Measurements from ENCODE around the gene ALDH16A1. TPM values are rescaled to one million over a fixed set of nuclear protein-coding genes. Genes with fewer than 3 reads are reported as not detected.

Gene ALDH16A1
- total RNA-seq (2012; rRNA removed) (10.4 and 11.4 TPM in 2 replicates), polyA plus RNA-seq (2012; rRNA removed) (12.1 and 12.9 TPM in 2 replicates), Bru-seq, nascent RNA (percentile 49 among the genes with signal in this experiment), BruChase-seq, experiment 1, labeled RNA remaining after a 6-hour chase (percentile 59 among the genes with signal in this experiment), BruChase-seq, experiment 2, labeled RNA remaining after a 2-hour chase (percentile 48 among the genes with signal in this experiment)
- 8.5 and 12.7 TPM in 2 replicates for polyA plus RNA-seq (2012; cell fraction: cytosol; rRNA removed)
- polyA plus RNA-seq (2012; cell fraction: nucleus; rRNA removed; ENCODE audit: low replicate concordance), result 15.2 and 58.9 TPM in 2 replicates
- long read RNA-seq, transcript ALDH16A1-201 (17 exons, 3,153 nt), result major isoform, 26 of 37 reads
- long read RNA-seq, partial matches to known transcripts, result 6 of 37 reads
- long read RNA-seq, other reads (novel, unspliced or antisense), result 5 of 37 reads

DNA sequence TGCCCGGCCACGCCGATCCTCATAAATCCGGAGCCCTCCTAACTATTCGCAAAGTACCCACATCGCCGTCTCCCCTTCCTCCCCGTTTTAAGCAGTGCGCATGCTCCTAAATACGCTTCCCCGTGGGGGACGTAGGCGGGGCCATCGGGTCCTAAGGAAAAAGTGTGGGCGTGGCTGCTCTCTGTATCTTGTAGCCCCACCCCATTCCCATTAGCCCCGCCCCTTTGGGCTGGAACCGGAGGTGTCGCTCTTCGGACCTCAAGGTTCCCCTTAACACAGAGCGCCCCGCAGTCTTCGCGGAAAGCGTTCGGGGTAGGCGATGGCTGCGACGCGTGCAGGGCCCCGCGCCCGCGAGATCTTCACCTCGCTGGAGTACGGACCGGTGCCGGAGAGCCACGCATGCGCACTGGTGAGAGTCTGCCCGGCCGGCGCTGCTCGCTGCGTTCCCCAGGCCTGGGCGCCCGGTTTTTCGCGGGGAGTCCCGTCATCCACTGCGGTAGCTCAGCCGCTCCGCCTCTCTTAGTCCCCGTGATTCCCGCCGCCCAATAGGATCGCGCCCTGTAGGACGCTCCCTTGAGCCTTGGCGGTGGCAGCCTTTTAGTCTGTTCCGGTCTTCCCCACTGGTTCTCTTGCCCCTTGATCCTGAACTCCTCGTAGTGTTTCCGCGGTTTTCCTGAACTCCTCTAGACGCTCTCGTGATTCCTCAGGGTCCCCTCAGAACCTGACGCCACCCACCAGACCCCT, at the start of gene ALDH16A1:
Gene ALDH16A1, plus strand, starts transcription at position 213 of the 744 bp plus-strand sequence. Its CDS starts 107 bp downstream, at position 320.
- WGBS, 2 experiments (ENCODE audit: extremely low coverage in 2 of 2, insufficient read length in 1 of 2), result 1% methylated on average over 47 of the region's 66 CpGs; no CpG with 5 or more reads in 1 of the 2 experiments
- Histone ChIP-seq H3K4me1 (ENCODE audit: control insufficient read depth, insufficient read depth, low read length) (peaks cover 2% of the 10 kb centered on the region; the same call in 1 of the 2 replicates), H3K79me1 (ENCODE audit: low read depth in 1 of 2, low read length in 2 of 2) (peaks cover 23 to 54% of the 10 kb centered on the region in 2 experiments), H2AK5ac (ENCODE audit: low read depth, low read length) (peak within 1 kb of the TSS; percentile 97), H3K56ac (ENCODE audit: extremely low read depth, insufficient read depth, low read length) (peak within 1 kb of the TSS; percentile 85), H4K20me1 (ENCODE audit: insufficient read depth, low read length) (peaks cover 3% of the 10 kb centered on the region; the same call in 1 of the 2 replicates), H3K9ac (ENCODE audit: low read depth, low read length) (peak within 1 kb of the TSS; percentile 93), H4K91ac (ENCODE audit: insufficient read depth, low read depth, low read length) (peak within 1 kb of the TSS; percentile 91), H3K4me3 (ENCODE audit: insufficient read depth, low read depth, low read length) (peak within 1 kb of the TSS; percentile 64), H3K14ac (replicated peaks; ENCODE audit: low read depth, low read length) (peak within 1 kb of the TSS; percentile 96), H2AK9ac (replicated peaks; ENCODE audit: low read depth, low read length, poor library complexity) (peak within 1 kb of the TSS; percentile 95), H2AFZ (replicated peaks; ENCODE audit: low read length, poor library complexity) (peak within 1 kb of the TSS; percentile 100), H3K27ac (ENCODE audit: insufficient read depth, low read length) (peak within 1 kb of the TSS; percentile 94), H3K4me2 (ENCODE audit: low read depth, low read length) (peak within 1 kb of the TSS; percentile 88), H3K9me1 (ENCODE audit: insufficient read depth, low read length) (peaks cover 11% of the 10 kb centered on the region), H4K8ac (ENCODE audit: low read depth in 2 of 2, low read length in 2 of 2) (peak within 1 kb of the TSS; percentile 95 to 98), H3K9me3 (ENCODE audit: control insufficient read depth, insufficient read depth, low read length) (no peaks in the 10 kb centered on the region), H3K23ac (ENCODE audit: low read depth, low read length) (peak within 1 kb of the TSS; percentile 75; the same call in 1 of the 2 replicates), H3K27me3 (ENCODE audit: control insufficient read depth, insufficient read depth, low read length) (no peaks in the 10 kb centered on the region), H2BK15ac (ENCODE audit: low read depth, low read length) (peak within 1 kb of the TSS; percentile 82; the same call in 1 of the 3 replicates), H2BK20ac (ENCODE audit: low read depth, low read length) (peak within 1 kb of the TSS; percentile 58), H2BK5ac (ENCODE audit: low read depth, low read length, poor library complexity, severe bottlenecking) (peak within 1 kb of the TSS; percentile 90), H3K4ac (ENCODE audit: low read depth, low read length) (peak within 1 kb of the TSS; percentile 96), H3K18ac (ENCODE audit: low read depth, low read length) (peak within 1 kb of the TSS; percentile 67), H2BK120ac (ENCODE audit: low read depth, low read length) (peak within 1 kb of the TSS; percentile 93), H4K5ac (ENCODE audit: low read depth, low read length) (peak within 1 kb of the TSS; percentile 96), H3K36me3 (ENCODE audit: control insufficient read depth, insufficient read depth, low read length) (no peaks in the 10 kb centered on the region; the same call in none of the 2 replicates)
- ChIA-PET POLR2A (ENCODE audit: unreplicated experiment) (interaction anchor here (1.0 kb wide), 1 partner anchor 59 kb away, joined by 3 read pairs; no protein-coding TSS in a partner anchor), CTCF (interaction anchor here (0.9 kb wide), 1 partner anchor 21 kb away, joined by 4 read pairs; the partner anchor contains the start of gene FLT3LG)
- intact Hi-C loops (cut with micrococcal nuclease) (no loop called here), dilution Hi-C loops (cut with HindIII; ENCODE audit: low sequenced_read_pairs, unreplicated experiment) (no loop called here), in situ Hi-C loops (cut with MboI; ENCODE audit: low sequenced_read_pairs) (no loop called here)
- ATAC-seq (ENCODE audit: low read depth) (peak; percentile 94), DNase-seq (peak; percentile 96)
- BruUV-seq (replicated peaks), result no TSS peak
- TF ChIP-seq POLR2A (IDR thresholded peaks at IDR 0.05; ENCODE audit: low read depth, low read length) (peak; percentile 97), ELK1 (IDR thresholded peaks at IDR 0.05; ENCODE audit: borderline replicate concordance, low read depth, low read length) (no peak), MAZ (IDR thresholded peaks at IDR 0.05; ENCODE audit: borderline replicate concordance, low read depth, low read length) (peak; percentile 9; the same call in 1 of the 2 replicates), RAD21 (IDR thresholded peaks at IDR 0.05; ENCODE audit: low read length) (no peak), BHLHE40 (IDR thresholded peaks at IDR 0.05; ENCODE audit: low read depth, low read length) (peak; percentile 73), USF2 (IDR thresholded peaks at IDR 0.05; ENCODE audit: low read depth, low read length) (peak; percentile 93), MXI1 (IDR thresholded peaks at IDR 0.05; ENCODE audit: borderline replicate concordance, low read depth, low read length) (peak; percentile 12; the same call in 1 of the 2 replicates)

Measured in IMR-90 (cell line).